Putamen (tissue), 1 donor: Measurements from ENCODE around the gene CAPS.

Source experiments
- DNase-seq: peaks from one replicate; pipeline ENCODE4 v3.0.0-alpha.2; 2016; ENCODE audit warnings: low spot score

The CAPS gene

GRCh38 chr19:5934774-5935472 lies 20.9 kb downstream of the CAPS start:
- DNase-seq = no peak

- no peak for DNase-seq
Observed at GRCh38 chr19:5935473-5936291, 21.6 kb downstream of the CAPS start.

GRCh38 chr19:5936292-5936592 lies 22.2 kb downstream of the CAPS start:
- DNase-seq = no peak

- no peak for DNase-seq
Observed at GRCh38 chr19:5937550-5937949, 23.5 kb downstream of the CAPS start.

- no peak for DNase-seq
Observed at GRCh38 chr19:5940260-5941208, 26.5 kb downstream of the CAPS start.

- DNase-seq = no peak
Observed at GRCh38 chr19:5941673-5942072, 27.6 kb downstream of the CAPS start.

- no peak for DNase-seq
Observed at GRCh38 chr19:5943045-5943444, 29.0 kb downstream of the CAPS start.

- no peak for DNase-seq
Observed at GRCh38 chr19:5943623-5944022, 29.6 kb downstream of the CAPS start.

- peak; percentile 73 for DNase-seq
Observed at GRCh38 chr19:5947435-5947834, 33.4 kb downstream of the CAPS start.

- DNase-seq = no peak
Observed at GRCh38 chr19:5948752-5949564, 34.9 kb downstream of the CAPS start.

- no peak for DNase-seq
Observed at GRCh38 chr19:5949792-5950305, 35.8 kb downstream of the CAPS start.

GRCh38 chr19:5950741-5951140 lies 36.7 kb downstream of the CAPS start:
- DNase-seq = no peak

- no peak for DNase-seq
Observed at GRCh38 chr19:5951338-5951861, 37.3 kb downstream of the CAPS start.

GRCh38 chr19:5952193-5953029 lies 38.4 kb downstream of the CAPS start:
- no peak for DNase-seq

- no peak for DNase-seq
Observed at GRCh38 chr19:5953030-5953589, 39.1 kb downstream of the CAPS start.

- no peak for DNase-seq
Observed at GRCh38 chr19:5953680-5954213, 39.7 kb downstream of the CAPS start.

- no peak for DNase-seq
Observed at GRCh38 chr19:5954293-5954692, 40.2 kb downstream of the CAPS start.

- DNase-seq = no peak
Observed at GRCh38 chr19:5955636-5955935, 41.5 kb downstream of the CAPS start.

GRCh38 chr19:5956323-5956722 lies 42.3 kb downstream of the CAPS start:
- no peak for DNase-seq

GRCh38 chr19:5956728-5957127 lies 42.7 kb downstream of the CAPS start:
- no peak for DNase-seq
